Activated CD8-positive, alpha-beta memory T cell treated with anti-CD3 and anti-CD28 coated beads for 24 hours (primary cell): ENCODE results near the gene ZNF335.
"Not testable (repeated sequence)": the region's sequence is repeated elsewhere in the genome, so short reads cannot be mapped to it uniquely, and the experiment has no call there.

Experiments used
- DNase-seq: peaks from one replicate; pipeline ENCODE4 v3.0.0-alpha.2; 2020

The ZNF335 gene

DNA sequence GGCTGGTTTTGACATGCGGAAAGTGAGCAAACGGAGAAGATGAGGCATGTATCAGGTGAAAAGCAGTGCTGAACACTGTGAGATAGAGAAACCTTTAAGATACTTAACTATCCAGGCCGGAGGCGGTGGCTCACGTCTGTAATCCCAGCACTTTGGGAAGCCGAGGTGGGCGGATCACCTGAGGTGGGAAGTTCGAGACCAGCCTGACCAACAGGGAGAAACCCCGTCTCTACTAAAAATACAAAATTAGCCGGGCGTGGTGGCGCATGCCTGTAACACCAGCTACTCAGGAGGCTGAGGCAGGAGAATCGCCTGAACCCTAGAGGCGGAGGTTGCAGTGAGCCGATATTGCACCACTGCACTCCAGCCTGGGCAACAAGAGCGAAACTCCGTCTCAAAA lies 40.3 kb downstream of the ZNF335 start:
- not testable (repeated sequence) for DNase-seq

DNA sequence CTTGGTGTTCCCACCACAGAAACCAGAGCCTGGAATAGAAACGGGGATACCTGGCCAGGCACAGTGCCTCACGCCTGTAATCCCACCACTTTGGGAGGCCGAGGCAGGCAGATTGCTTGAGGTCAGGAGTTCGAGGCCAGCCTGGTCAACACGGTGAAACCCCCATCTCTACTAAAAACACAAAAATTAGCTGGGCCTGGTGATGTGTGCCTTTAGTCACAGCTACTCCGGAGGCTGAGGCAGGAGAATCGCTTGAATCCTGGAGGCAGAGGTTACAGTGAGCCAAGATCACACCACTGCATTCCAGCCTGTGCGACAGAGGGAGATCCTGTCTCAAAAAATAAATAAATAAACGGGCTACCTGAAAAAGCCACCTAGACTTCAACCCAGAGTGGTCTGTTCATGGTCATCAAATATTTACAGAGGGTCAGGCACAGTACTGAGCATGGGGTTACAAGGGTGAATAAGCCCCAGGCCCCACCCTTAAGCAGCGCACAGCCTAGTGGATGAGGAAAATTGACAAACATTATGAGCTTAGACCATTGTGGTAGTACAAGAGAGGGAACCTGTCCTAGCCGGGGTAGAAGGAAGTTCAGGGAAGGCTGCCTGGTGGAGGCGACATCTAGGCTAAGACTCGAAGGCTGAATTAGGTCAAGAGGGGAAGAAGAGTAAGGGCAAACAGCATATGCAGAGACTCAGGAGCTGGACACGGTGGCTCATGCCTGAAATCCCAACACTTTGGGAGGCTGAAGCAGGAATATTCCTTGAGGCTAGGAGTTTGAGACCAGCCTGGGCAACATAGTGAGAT lies 44.7 kb downstream of the ZNF335 start:
- no peak for DNase-seq

- DNase-seq: no peak
Observed at GRCh38 chr20:45926731-45927070, 45.3 kb downstream of the ZNF335 start.

DNA sequence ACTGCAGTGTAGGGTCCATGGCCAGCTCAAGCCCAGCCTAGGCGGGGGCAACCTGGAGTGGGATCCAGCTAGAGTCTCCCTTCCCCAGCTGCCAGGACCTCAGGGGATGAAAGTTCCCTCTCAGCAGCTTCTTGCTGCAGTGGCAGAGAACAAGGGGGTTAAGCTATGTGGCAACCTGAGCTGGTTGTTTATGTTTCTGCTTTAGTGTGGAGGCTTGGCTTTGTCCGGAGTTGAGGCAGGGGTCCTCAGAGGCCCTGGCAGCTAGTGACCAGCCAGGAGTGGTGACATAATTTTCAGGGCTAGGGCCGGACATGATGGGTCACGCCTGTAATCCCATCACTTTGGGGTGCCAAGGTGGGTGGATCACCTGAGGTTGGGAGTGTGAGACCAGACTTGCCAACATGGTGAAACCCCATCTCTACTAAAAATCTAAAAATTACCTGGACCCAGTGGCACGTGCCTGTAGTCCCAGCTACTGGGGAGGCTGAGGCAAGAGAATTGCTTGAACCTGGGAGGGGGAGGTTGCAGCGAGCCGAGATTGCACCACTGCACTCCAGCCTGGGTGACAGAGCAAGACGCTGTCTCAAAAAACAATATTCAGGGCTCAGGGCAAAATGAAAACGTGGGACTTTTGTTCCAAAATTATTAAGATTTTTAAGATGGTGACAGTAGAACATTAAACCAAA lies 46.0 kb downstream of the ZNF335 start:
- no peak for DNase-seq

GRCh38 chr20:45924391-45925261 lies 47.4 kb downstream of the ZNF335 start:
- DNase-seq: no peak

GRCh38 chr20:45921337-45922189 lies 50.4 kb downstream of the ZNF335 start:
- DNase-seq: no peak

GRCh38 chr20:45920462-45921336 lies 51.3 kb downstream of the ZNF335 start:
- no peak for DNase-seq

DNA sequence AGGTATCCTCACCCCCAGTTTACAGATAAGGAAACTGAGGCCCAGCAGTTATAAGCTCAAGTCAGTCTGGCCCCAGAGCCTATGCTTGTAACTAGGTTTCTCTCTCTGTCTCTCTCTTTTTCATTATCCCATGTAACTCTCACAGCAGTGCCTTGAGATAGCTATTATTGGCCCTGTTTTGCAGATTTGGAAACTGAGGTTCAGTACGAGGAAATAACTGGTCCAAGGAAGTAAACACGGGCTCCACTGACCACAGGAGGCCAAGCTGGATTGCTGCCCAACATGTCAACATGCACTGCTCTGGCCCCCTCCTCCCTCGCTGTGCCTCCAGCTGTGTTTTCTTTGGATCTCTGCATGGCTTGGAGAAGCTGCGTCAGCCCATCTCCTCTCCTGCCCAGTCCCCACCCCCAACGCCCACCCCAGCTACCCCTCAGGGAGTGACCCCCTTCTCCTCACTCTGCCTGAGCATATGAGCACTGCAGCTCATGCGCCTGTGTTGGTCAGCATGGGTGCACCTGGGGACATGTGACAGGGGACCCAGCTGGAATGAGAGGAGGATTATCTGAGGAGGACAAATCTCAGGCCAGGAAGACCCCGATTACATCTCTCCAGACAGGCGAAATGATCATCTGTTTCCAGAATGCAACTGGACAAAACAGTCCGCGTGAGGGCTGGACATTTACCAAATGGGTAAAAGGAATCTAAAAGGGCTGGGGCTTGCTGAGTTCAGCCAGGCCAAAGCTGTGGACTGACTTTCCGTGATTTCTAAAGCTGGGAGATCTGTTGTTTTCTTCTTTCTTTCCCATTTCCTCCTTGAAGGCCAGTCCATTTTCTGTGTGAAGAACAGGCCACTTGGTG lies 52.2 kb downstream of the ZNF335 start:
- no peak for DNase-seq

DNA sequence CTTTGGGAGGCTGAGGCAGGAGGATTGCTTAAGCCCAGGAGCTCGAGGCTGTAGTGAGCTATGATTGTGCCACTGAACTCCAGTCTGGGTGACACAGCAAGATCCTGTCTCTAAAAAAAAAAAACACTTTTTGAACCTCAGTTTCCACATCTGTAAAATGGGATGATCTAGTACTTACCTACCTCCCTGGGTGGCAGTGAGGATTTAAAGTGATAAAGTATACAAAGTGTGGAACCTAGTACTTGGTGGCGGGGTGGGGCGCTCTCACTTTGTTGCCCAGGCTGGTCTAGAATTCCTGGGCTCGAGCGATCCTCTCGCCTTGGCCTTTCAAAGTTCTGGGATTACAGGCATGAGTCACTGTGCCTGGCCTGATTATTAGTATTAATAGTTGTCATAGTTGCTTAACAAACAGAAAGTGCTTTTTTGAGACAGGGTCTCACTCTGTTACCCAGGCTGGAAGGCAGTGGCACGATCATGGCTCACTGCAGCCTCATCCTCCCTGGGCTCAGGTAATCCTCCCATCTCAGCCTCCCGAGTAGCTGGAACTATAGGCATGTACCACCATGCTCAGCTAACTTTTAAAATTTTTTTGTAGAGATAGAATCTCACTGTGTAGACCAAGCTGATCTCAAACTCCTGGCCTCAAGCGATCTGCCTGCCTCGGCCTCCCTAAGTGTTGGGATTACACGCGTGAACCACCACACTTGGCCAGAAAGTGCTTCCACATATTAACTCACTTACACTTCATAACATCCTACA lies 53.0 kb downstream of the ZNF335 start:
- DNase-seq: no peak

DNA sequence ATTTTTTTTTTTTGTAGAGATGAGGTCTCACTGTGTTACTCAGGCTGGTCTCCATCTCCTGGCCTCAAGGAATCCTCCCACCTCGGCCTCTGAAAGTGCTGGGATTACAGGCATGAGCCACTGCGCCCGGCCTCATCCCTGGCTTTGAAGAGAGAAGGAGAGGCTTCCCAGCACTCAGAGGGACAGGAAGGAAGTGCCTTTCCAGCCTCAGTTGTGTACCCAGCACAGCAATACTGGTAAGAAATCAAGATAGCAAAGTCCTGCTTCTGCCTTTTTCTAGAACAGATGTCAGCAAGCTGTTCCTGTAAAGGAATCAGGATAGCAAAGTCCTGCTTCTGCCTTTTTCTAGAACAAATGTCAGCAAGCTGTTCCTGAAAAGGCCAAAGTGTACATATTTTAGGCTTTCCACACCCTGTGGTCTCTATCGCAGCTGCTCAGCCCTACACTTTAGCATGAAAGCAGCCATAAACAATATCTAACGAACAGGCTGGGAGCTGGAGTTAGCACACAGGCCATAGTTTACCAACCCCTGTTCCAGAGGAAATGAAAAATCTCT lies 53.7 kb downstream of the ZNF335 start:
- DNase-seq: no peak

DNA sequence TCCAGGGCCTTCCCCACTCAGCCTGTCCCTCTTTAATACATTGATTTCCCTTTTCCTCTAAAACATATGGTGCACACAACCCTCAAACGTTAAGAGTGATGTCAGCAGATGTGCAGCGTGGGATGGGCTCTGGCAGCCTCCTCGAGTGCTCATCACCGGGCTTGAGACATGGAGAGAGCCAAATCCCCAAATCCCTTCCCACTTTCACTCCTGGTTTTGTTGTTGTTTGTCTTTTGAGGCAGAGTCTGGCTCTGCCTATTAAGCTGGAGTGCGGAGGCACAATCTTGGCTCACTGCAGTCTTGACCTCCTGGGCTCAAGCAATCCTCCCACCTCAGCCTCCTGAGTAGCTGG lies 54.2 kb downstream of the ZNF335 start:
- DNase-seq: no peak

GRCh38 chr20:45913116-45913515 lies 58.9 kb downstream of the ZNF335 start:
- DNase-seq: no peak

DNA sequence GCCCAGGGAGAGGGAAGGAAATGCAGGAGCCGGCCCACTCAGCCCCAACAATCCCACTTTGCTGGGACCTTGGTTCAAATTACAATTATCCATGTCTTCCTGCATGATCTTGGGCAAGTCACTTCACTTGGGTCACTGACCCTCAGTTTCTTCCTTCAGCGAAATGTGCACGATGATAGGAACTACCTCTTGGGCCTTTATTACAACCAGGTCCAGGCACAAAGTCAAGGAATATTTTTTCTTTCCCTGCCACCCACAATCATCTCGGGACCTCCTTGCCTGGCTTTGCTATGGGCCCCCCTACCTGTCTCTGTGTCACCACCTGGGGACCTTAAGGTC lies 59.7 kb downstream of the ZNF335 start:
- DNase-seq: no peak

- peak; percentile 69 for DNase-seq
Observed at GRCh38 chr20:45911486-45912343, 60.3 kb downstream of the ZNF335 start, which contains the start of gene PLTP. Gene PLTP, minus strand, starts transcription at chr20:45912155. Its CDS starts 703 bp downstream, at chr20:45911452.

GRCh38 chr20:45910670-45911485 lies 61.1 kb downstream of the ZNF335 start:
- peak; percentile 100 for DNase-seq

GRCh38 chr20:45909817-45910669 lies 62.0 kb downstream of the ZNF335 start:
- DNase-seq: no peak
